K562 (cell line): ENCODE data around the gene ALK. TPM values are rescaled to one million over a fixed set of nuclear protein-coding genes. Genes with fewer than 3 reads are reported as not detected.

Experiments used
- ATAC-seq: fragments of 200-7000 bp; cut with Tn5 transposase; 3 replicates; pipeline ENCODE4 v1.9.1; 2020; ENCODE audit warnings: moderate library complexity
- BruUV-seq: library from RNA; stranded (reverse); fragments of 400-500 nt; replicated peaks from 2 replicates; lab custom pipeline; 2021; lab: Mats Ljungman, UMichigan
- CTCF ChIA-PET: fragments of 300-600 bp; formaldehyde crosslinking; extraction: SDS; loops from one replicate; lab custom pipeline; 2021; ENCODE audit warnings: low intra/inter-chr PET ratio; lab: Yijun Ruan, JAX
- POLR2A ChIA-PET: fragments of 300-600, 350-650 bp; sonication (Branson Sonifier 250); formaldehyde crosslinking; extraction: SDS; loops from one replicate; lab custom pipeline; 2021; ENCODE audit warnings: antibody characterized with exemption, inconsistent platforms; lab: Yijun Ruan, JAX
- DNase-seq, 4 experiments: peaks; one replicate each; pipeline versions ENCODE4 v3.0.0 to v3.0.0-alpha.2; 2011 to 2018; ENCODE audit warnings: low spot score in 3 of 4, mixed read lengths in 3 of 4; ENCODE audit errors: extremely low read depth in 1 of 4
- FAIRE-seq: peaks from 2 replicates; lab custom pipeline; 2011; peaks lifted over from hg19 to GRCh38; lab: Jason Lieb, UNC
- H2AFZ ChIP-seq: 2 replicates; pipeline ENCODE4 v1.6.0; 2011; ENCODE audit warnings: low read depth, low read length, control low read depth, inconsistent platforms
- H3K27ac ChIP-seq: fragments of 200-600 bp; 3 replicates; pipeline ENCODE4 v1.8.0; 2011; ENCODE audit warnings: low read depth, mild to moderate bottlenecking, control low read depth, inconsistent platforms, low read length, moderate library complexity, mixed read lengths; ENCODE audit errors: extremely low read depth
- H3K27me3 ChIP-seq, 2 experiments: fragments of 300-600 bp in 1 of 2; 2 replicates in 1 of 2; 3 replicates in 1 of 2; pipeline versions ENCODE4 v1.6.0 to v1.8.0; 2011; ENCODE audit warnings: inconsistent platforms in 2 of 2, low read length in 2 of 2, mild to moderate bottlenecking in 1 of 2, mixed read lengths in 1 of 2, moderate library complexity in 1 of 2; ENCODE audit not compliant: control insufficient read depth in 2 of 2, insufficient read depth in 2 of 2
- H3K36me3 ChIP-seq: fragments of 300-600 bp; 3 replicates; pipeline ENCODE4 v1.8.0; 2011; ENCODE audit warnings: mild to moderate bottlenecking, low read length, inconsistent platforms; ENCODE audit not compliant: control insufficient read depth, insufficient read depth
- H3K4me1 ChIP-seq, 2 experiments: fragments of 200-600 bp in 1 of 2; replicated peaks in 1 of 2; 2 replicates in 1 of 2; 3 replicates in 1 of 2; pipeline versions ENCODE4 v1.5.1 to v1.8.0; 2011; ENCODE audit warnings: inconsistent platforms in 2 of 2, low read length in 2 of 2, mild to moderate bottlenecking in 1 of 2, mixed read lengths in 1 of 2, moderate library complexity in 1 of 2; ENCODE audit not compliant: control insufficient read depth in 2 of 2, insufficient read depth in 2 of 2
- H3K4me2 ChIP-seq: 2 replicates; pipeline ENCODE4 v1.6.1; 2011; ENCODE audit warnings: low read length, control low read depth, inconsistent platforms, mixed read lengths; ENCODE audit not compliant: insufficient read depth
- H3K4me3 ChIP-seq: fragments of 200-600 bp; sonication (generic), shearing (Covaris generic); 2 replicates; pipeline ENCODE4 v1.5.1; 2016; ENCODE audit warnings: control low read depth, inconsistent platforms
- H3K79me2 ChIP-seq: fragments of 200-600 bp; 3 replicates; pipeline ENCODE4 v1.8.0; 2011; ENCODE audit warnings: low read length, inconsistent platforms; ENCODE audit not compliant: control insufficient read depth, insufficient read depth
- H3K9ac ChIP-seq, 2 experiments: 2 replicates each; pipeline versions ENCODE4 v1.6.0 to v1.6.1; 2011; ENCODE audit warnings: low read depth in 2 of 2, low read length in 2 of 2, control low read depth in 1 of 2, inconsistent platforms in 1 of 2, mild to moderate bottlenecking in 1 of 2, mixed read lengths in 1 of 2; ENCODE audit not compliant: insufficient read depth in 1 of 2
- H3K9me1 ChIP-seq: one replicate; pipeline ENCODE4 v1.6.0; 2011; ENCODE audit warnings: inconsistent platforms, mild to moderate bottlenecking, low read length, moderate library complexity; ENCODE audit not compliant: control insufficient read depth, insufficient read depth
- H3K9me3 ChIP-seq: replicated peaks from 2 replicates; pipeline ENCODE4 v1.5.1; 2011; ENCODE audit warnings: low read depth, low read length, inconsistent platforms; ENCODE audit not compliant: control insufficient read depth, insufficient read depth
- H4K20me1 ChIP-seq: replicated peaks from 2 replicates; pipeline ENCODE4 v1.6.1; 2011; ENCODE audit warnings: low read length, inconsistent platforms, mixed read lengths; ENCODE audit not compliant: control insufficient read depth, insufficient read depth
- DACH1 ChIP-seq: fragments of 450-650 bp; IDR thresholded peaks from 2 replicates; pipeline ENCODE4 v1.6.1; 2018; ENCODE audit not compliant: partially characterized antibody
- GABPB1 ChIP-seq: sonication (generic); formaldehyde crosslinking; IDR thresholded peaks from 2 replicates; pipeline ENCODE4 v1.8.0; 2022; ENCODE audit warnings: mild to moderate bottlenecking, missing genetic modification reagents
- HDAC8 ChIP-seq: fragments of 450-650 bp; IDR thresholded peaks from 2 replicates; pipeline ENCODE4 v1.6.1; 2016; ENCODE audit warnings: mild to moderate bottlenecking, missing genetic modification characterization, moderate library complexity, missing compliant biosample characterization
- LCOR ChIP-seq: sonication (generic); formaldehyde crosslinking; IDR thresholded peaks from 2 replicates; pipeline ENCODE4 v1.8.0; 2022; ENCODE audit warnings: mild to moderate bottlenecking, missing genetic modification reagents
- MCM2 ChIP-seq: fragments of 450-650 bp; IDR thresholded peaks from 2 replicates; pipeline ENCODE4 v1.6.1; 2017; ENCODE audit warnings: low read depth, mild to moderate bottlenecking
- MTA1 ChIP-seq: fragments of 450-650 bp; IDR thresholded peaks from 2 replicates; pipeline ENCODE4 v1.6.1; 2017; ENCODE audit warnings: borderline replicate concordance
- OTX1 ChIP-seq: fragments of 450-650 bp; formaldehyde crosslinking; IDR thresholded peaks from 2 replicates; pipeline ENCODE4 v1.4.0; 2022; ENCODE audit warnings: mild to moderate bottlenecking
- POLR2AphosphoS2 ChIP-seq: IDR thresholded peaks from 2 replicates; pipeline ENCODE4 v1.6.1; 2012; ENCODE audit warnings: low read length, improper control_type of control experiment
- RB1 ChIP-seq: fragments of 450-650 bp; IDR thresholded peaks from 2 replicates; pipeline ENCODE4 v1.6.1; 2017; ENCODE audit warnings: low read depth, mild to moderate bottlenecking
- SMC3 ChIP-seq: conservative IDR thresholded peaks from 2 replicates; pipeline ENCODE4 v1.6.1; 2011; ENCODE audit warnings: low read depth, low read length, improper control_type of control experiment; ENCODE audit not compliant: insufficient read depth
- SUPT5H ChIP-seq: fragments of 450-650 bp; IDR thresholded peaks from 2 replicates; pipeline ENCODE4 v1.6.1; 2016
- U2AF1 ChIP-seq: fragments of 200-400 bp; formaldehyde crosslinking; optimal IDR thresholded peaks from 2 replicates; pipeline ENCODE3; 2017; ENCODE audit warnings: mild to moderate bottlenecking, low read depth, low read length, moderate library complexity
- ZNF143 ChIP-seq: sonication (generic); formaldehyde crosslinking; IDR thresholded peaks from 2 replicates; pipeline ENCODE4 v1.9.0; 2022; ENCODE audit warnings: mild to moderate bottlenecking, missing genetic modification reagents
- ZNF184 ChIP-seq: sonication (generic); formaldehyde crosslinking; IDR thresholded peaks from 2 replicates; pipeline ENCODE4 v1.5.0; 2020; ENCODE audit warnings: missing genetic modification reagents
- ZNF384 ChIP-seq: IDR thresholded peaks from 2 replicates; pipeline ENCODE4 v1.6.1; 2012; ENCODE audit warnings: low read depth, low read length, improper control_type of control experiment
- ZNF75A ChIP-seq: fragments of 450-650 bp; formaldehyde crosslinking; IDR thresholded peaks from 2 replicates; pipeline ENCODE4 v1.4.0; 2020; ENCODE audit warnings: mild to moderate bottlenecking
- WGBS: fragments of 100-300 bp; shearing (Covaris generic); methylation state at CpG from one replicate; pipeline ENCODE4 v1.1.6; 2016; ENCODE audit warnings: low coverage, mixed read lengths; ENCODE audit not compliant: insufficient coverage; ENCODE audit errors: missing lambda C conversion rate; 5-methylcytosine and 5-hydroxymethylcytosine counted together
- in situ Hi-C: fragments of 300-500 bp; cut with MboI; formaldehyde crosslinking; loops from 4 replicates; pipeline ENCODE4 v1.15.0; 2018; ENCODE audit warnings: inconsistent platforms, mixed read lengths
- intact Hi-C: fragments of 100-400 bp; cut with micrococcal nuclease; formaldehyde crosslinking; loops from 2 replicates; pipeline ENCODE4 v1.14.2; 2022
- polyA plus RNA-seq, 8 experiments: library from polyadenylated mRNA; depleted of rRNA in 4 of 8; stranded (reverse) in 5 of 8; unstranded in 3 of 8; fragments of >200 nt; fragmentation: Nextera tagmentation in 2 of 8; fragmentation: Illumina TruSeq in 1 of 8; extraction: Ambion mirVana in 2 of 8; extraction: Trizol in 1 of 8; gene quantifications; 2 replicates each; pipeline versions ENCODE4 v1.2.1 to v1.2.3, GENCODE V29; 2011 to 2014; ENCODE audit warnings: inconsistent platforms in 1 of 8, missing spikeins in 1 of 8
- total RNA-seq, 7 experiments: library from RNA; depleted of rRNA in 6 of 7; stranded (reverse); fragments of >200 nt in 6 of 7; fragmentation: Illumina TruSeq in 2 of 7; extraction: Trizol in 2 of 7; gene quantifications; 2 replicates each; pipeline versions ENCODE4 v1.2.1 to v1.2.3, GENCODE V29; 2011 to 2021; ENCODE audit warnings: low replicate concordance in 1 of 7
- TF ChIP-seq, protein P1 (sequence below): sonication (generic); formaldehyde crosslinking; IDR thresholded peaks from 2 replicates; pipeline ENCODE4 v1.8.0; 2023; ENCODE audit warnings: mild to moderate bottlenecking, missing genetic modification reagents
- TF ChIP-seq, protein P2 (sequence below): sonication (generic); formaldehyde crosslinking; IDR thresholded peaks from 2 replicates; pipeline ENCODE4 v1.8.1; 2022; ENCODE audit warnings: missing genetic modification reagents
- TF ChIP-seq, protein P3 (sequence below): sonication (generic); formaldehyde crosslinking; IDR thresholded peaks from 2 replicates; pipeline ENCODE4 v1.8.0; 2022; ENCODE audit warnings: mild to moderate bottlenecking, missing genetic modification reagents
- TF ChIP-seq, protein P4 (sequence below): fragments of 450-650 bp; formaldehyde crosslinking; IDR thresholded peaks from 2 replicates; pipeline ENCODE4 v1.4.0; 2022; ENCODE audit warnings: missing genetic modification characterization

The ALK gene
- total and polyA plus RNA-seq, 9 of the 15 experiments (the other 6 are each of a cell fraction or from before 2014, with no cell fraction given): not detected

DNA sequence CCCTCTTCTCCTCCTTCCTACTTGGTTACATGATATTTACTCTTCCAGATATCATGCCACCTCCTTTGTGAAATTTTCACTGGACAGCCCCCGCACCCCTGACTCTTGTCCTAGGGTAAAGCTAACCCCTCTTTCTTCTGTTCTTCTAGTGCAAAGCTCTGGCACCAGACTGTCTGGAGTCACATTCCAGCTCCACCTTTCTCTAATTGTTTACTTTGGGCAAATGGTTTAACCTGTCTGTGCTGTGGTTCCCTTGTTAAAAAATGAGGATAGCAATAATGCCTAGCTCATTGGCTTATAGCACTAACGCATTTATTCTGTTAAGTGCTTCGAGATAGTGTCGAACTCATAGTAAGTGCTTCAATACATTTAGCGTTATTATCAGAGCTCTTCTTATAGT is 306.2 kb downstream of the ALK start (continued):
- TF ChIP-seq MCM2: no peak
- no peak for TF ChIP-seq HDAC8 (tag)
- no peak for TF ChIP-seq SMC3
- TF ChIP-seq MTA1: no peak
- no peak for TF ChIP-seq RB1
- TF ChIP-seq ZNF384: no peak
- TF ChIP-seq, protein P1, sequence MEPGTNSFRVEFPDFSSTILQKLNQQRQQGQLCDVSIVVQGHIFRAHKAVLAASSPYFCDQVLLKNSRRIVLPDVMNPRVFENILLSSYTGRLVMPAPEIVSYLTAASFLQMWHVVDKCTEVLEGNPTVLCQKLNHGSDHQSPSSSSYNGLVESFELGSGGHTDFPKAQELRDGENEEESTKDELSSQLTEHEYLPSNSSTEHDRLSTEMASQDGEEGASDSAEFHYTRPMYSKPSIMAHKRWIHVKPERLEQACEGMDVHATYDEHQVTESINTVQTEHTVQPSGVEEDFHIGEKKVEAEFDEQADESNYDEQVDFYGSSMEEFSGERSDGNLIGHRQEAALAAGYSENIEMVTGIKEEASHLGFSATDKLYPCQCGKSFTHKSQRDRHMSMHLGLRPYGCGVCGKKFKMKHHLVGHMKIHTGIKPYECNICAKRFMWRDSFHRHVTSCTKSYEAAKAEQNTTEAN (CRISPR knock-in tag): no peak
- TF ChIP-seq, protein P2, sequence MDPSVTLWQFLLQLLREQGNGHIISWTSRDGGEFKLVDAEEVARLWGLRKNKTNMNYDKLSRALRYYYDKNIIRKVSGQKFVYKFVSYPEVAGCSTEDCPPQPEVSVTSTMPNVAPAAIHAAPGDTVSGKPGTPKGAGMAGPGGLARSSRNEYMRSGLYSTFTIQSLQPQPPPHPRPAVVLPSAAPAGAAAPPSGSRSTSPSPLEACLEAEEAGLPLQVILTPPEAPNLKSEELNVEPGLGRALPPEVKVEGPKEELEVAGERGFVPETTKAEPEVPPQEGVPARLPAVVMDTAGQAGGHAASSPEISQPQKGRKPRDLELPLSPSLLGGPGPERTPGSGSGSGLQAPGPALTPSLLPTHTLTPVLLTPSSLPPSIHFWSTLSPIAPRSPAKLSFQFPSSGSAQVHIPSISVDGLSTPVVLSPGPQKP (CRISPR knock-in tag): no peak
- no peak for TF ChIP-seq SUPT5H

DNA sequence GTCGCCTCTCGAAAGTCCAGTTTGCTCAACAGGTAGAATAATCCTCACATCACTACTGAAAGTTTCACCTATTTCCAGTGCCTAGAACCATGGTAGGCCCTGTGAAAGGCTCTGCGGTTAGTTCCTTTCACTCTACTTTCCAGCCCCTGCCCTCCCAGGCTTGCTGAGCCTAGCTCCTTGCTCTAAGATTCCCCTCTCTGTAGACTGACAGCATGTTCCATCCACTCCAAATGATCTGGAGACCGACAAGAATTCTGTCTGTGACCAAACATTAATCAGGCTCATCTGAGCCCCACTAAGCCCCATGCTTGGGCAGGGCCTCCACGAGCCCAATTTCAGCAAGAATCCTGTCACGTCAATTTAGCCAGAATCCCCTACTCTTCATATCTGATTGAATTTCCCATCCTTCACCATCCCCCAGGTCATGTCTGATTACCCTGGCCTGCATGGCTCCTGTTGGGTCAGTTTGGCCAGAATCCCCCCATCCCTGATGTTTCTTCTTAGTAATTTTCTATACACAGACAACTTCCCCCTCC is 307.0 kb downstream of the ALK start:
- Histone ChIP-seq H3K4me2 (no peak overlapping the region), H2AFZ (no peak overlapping the region), H3K9ac (no peak overlapping the region), H3K27me3 (no peaks in the 10 kb centered on the region; a peak in 1 of 5 replicates), H4K20me1 (no peaks in the 10 kb centered on the region), H3K9me3 (no peaks in the 10 kb centered on the region), H3K4me1 (no peaks in the 10 kb centered on the region), H3K9me1 (no peaks in the 10 kb centered on the region), H3K4me3 (no peak overlapping the region), H3K79me2 (no peaks in the 10 kb centered on the region), H3K27ac (no peak overlapping the region), H3K36me3 (no peaks in the 10 kb centered on the region)
- ATAC-seq: no peak
- intact Hi-C loops: no loop called here
- no peak for DNase-seq
- no peak for FAIRE-seq
- 0% methylated on average over 6 of the region's 6 CpGs for WGBS
- in situ Hi-C loops: no loop called here
- TF ChIP-seq ZNF184 (CRISPR knock-in tag) (no peak), ZNF143 (no peak), OTX1 (CRISPR knock-in tag) (no peak), LCOR (CRISPR knock-in tag) (no peak), GABPB1 (CRISPR knock-in tag) (no peak), DACH1 (no peak), U2AF1 (no peak), ZNF75A (CRISPR knock-in tag) (no peak), POLR2AphosphoS2 (no peak)
- TF ChIP-seq, protein P3, sequence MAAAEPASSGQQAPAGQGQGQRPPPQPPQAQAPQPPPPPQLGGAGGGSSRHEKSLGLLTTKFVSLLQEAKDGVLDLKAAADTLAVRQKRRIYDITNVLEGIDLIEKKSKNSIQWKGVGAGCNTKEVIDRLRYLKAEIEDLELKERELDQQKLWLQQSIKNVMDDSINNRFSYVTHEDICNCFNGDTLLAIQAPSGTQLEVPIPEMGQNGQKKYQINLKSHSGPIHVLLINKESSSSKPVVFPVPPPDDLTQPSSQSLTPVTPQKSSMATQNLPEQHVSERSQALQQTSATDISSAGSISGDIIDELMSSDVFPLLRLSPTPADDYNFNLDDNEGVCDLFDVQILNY (CRISPR knock-in tag): no peak
- TF ChIP-seq, protein P4, sequence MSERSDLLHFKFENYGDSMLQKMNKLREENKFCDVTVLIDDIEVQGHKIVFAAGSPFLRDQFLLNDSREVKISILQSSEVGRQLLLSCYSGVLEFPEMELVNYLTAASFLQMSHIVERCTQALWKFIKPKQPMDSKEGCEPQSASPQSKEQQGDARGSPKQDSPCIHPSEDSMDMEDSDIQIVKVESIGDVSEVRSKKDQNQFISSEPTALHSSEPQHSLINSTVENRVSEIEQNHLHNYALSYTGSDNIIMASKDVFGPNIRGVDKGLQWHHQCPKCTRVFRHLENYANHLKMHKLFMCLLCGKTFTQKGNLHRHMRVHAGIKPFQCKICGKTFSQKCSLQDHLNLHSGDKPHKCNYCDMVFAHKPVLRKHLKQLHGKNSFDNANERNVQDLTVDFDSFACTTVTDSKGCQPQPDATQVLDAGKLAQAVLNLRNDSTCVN: no peak
- POLR2A ChIA-PET: no interaction called here
- BruUV-seq: no TSS peak
- CTCF ChIA-PET: no interaction called here
